ENCODE measurements around the gene DVL3.

- TF ChIP-seq FOXJ3 (CRISPR knock-in tag; IDR thresholded peaks at IDR 0.05; ENCODE audit: borderline replicate concordance) (no peak), NR1H2 (CRISPR knock-in tag; IDR thresholded peaks at IDR 0.05) (no peak), IRF1 (CRISPR knock-in tag; IDR thresholded peaks at IDR 0.05) (no peak), CTCF (IDR thresholded peaks at IDR 0.05) (no peak)
Observed at GRCh38 chr3:184144505-184144904, 10.7 kb upstream of the DVL3 start.

Measured in WTC11 (cell line).